A673 (cell line): ENCODE measurements around the gene CFHR1.

Experiments
- CTCF ChIP-seq: fragments of 300-800, 200-600 bp; sonication (generic); conservative IDR thresholded peaks from 2 replicates; pipeline ENCODE4 v1.5.1; 2017; ENCODE audit warnings: low read depth, mild to moderate bottlenecking, antibody characterized with exemption, low read length, moderate library complexity, mixed read lengths
- EZH2 ChIP-seq: fragments of 200-600 bp; sonication (generic); IDR thresholded peaks from 2 replicates; pipeline ENCODE4 v1.6.1; 2017; ENCODE audit warnings: borderline replicate concordance, low read depth, mild to moderate bottlenecking, mixed read lengths, antibody characterized with exemption, low read length; ENCODE audit not compliant: poor library complexity, severe bottlenecking

GRCh38 chr1:196779093-196779492 lies 40.4 kb upstream of the CFHR1 start:
- TF ChIP-seq CTCF (no peak), EZH2 (no peak)
